Prostate gland (tissue), 2 donors: ENCODE measurements around the gene RNF19B. TPM values are rescaled to one million over a fixed set of nuclear protein-coding genes. Genes with fewer than 3 reads are reported as not detected.

Experiments
- DNase-seq: peaks from one replicate; pipeline ENCODE4 v3.0.0-alpha.2; 2019; ENCODE audit warnings: low spot score
- H3K27ac ChIP-seq, 2 donors: fragments of 200-600 bp; sonication (generic); 2 replicates each; pipeline ENCODE4 v1.5.1; 2017 to 2019
- H3K27me3 ChIP-seq: fragments of 200-600 bp; sonication (generic); replicated peaks from 2 replicates; pipeline ENCODE4 v1.5.1; 2019; ENCODE audit not compliant: insufficient read depth
- H3K36me3 ChIP-seq, 2 donors: fragments of 200-600 bp; sonication (generic); 1 replicate in 1 of 2; 2 replicates in 1 of 2; pipeline versions ENCODE4 v1.5.1 to v1.8.1; 2017 to 2019
- H3K4me1 ChIP-seq: fragments of 200-600 bp; sonication (generic); replicated peaks from 2 replicates; pipeline ENCODE4 v1.5.1; 2019
- H3K4me3 ChIP-seq, 2 donors: fragments of 200-600 bp; sonication (generic); 2 replicates each; pipeline ENCODE4 v1.5.1; 2017 to 2019
- H3K9me3 ChIP-seq: fragments of 200-600 bp; sonication (generic); 2 replicates; pipeline ENCODE4 v1.5.1; 2017
- POLR2A ChIP-seq: fragments of 450-650 bp; IDR thresholded peaks from one replicate; pipeline ENCODE4 v1.6.1; 2016; ENCODE audit warnings: antibody characterized with exemption, mild to moderate bottlenecking
- POLR2AphosphoS5 ChIP-seq: sonication (generic); formaldehyde crosslinking; IDR thresholded peaks from one replicate; pipeline ENCODE4 v1.6.1; 2017; ENCODE audit warnings: antibody characterized with exemption
- WGBS: methylation state at CpG from one replicate; pipeline ENCODE4 v1.1.5; 2018; 5-methylcytosine and 5-hydroxymethylcytosine counted together
- intact Hi-C: fragments of 100-400 bp; cut with DNase I; formaldehyde crosslinking; loops from one replicate; pipeline ENCODE4 v1.14.2; 2022
- total RNA-seq, 2 donors: library from RNA; depleted of rRNA; stranded (reverse); fragments of >200 nt; gene quantifications; one replicate each; pipeline ENCODE4 v1.1.0, GENCODE V29; 2016
- TF ChIP-seq, protein P1 (sequence below), 4 experiments: fragments of 200-600 bp in 2 of 4; fragments of 450-650 bp in 2 of 4; sonication (generic) in 2 of 4; IDR thresholded peaks; 1 replicate in 3 of 4; 2 replicates in 1 of 4; pipeline ENCODE4 v1.5.1; 2016 to 2019; ENCODE audit warnings: antibody characterized with exemption in 4 of 4, mild to moderate bottlenecking in 2 of 4, moderate library complexity in 2 of 4

RNF19B gene
- total RNA-seq, 2 donors from 2014 or later = 16.7 to 77.8 TPM

DNA sequence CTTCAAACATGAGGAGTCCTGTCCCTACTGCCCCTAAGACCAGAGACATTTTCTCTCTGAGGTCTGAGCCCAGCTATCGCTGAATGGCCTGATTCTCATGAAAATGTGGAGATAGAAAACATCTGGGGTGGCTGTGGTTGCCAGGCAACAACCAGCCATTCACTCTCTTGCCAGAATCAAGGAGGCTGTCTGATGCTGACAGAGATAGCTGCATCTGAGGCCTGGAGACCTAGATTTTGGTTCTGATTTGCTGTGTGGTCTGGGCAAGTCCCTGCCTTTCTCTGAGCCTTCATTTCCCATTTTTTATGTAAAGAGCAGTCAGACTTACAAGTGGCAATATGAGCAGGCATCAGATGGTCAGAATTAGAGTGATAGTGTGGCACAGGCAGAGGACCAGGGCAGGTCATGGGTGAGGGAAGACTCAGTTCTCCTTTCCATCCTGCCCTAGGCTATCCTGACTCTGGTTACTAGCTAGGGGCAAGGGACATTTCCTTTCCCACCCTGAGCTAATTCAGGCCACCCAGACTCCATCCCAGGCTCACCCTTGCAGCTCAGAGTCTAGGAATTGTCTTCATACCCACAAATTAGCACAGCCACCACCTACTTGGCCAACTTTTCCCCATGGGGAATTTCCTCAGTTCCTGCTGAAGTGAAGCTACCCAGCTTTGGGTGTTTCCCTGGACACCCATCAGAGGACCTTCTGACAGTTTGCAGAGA, 20.0 kb upstream of the RNF19B start:
- 67% methylated on average over 1 of the region's 1 CpG for WGBS
- TF ChIP-seq POLR2AphosphoS5 (no peak), POLR2A (no peak)
- TF ChIP-seq, protein P1, sequence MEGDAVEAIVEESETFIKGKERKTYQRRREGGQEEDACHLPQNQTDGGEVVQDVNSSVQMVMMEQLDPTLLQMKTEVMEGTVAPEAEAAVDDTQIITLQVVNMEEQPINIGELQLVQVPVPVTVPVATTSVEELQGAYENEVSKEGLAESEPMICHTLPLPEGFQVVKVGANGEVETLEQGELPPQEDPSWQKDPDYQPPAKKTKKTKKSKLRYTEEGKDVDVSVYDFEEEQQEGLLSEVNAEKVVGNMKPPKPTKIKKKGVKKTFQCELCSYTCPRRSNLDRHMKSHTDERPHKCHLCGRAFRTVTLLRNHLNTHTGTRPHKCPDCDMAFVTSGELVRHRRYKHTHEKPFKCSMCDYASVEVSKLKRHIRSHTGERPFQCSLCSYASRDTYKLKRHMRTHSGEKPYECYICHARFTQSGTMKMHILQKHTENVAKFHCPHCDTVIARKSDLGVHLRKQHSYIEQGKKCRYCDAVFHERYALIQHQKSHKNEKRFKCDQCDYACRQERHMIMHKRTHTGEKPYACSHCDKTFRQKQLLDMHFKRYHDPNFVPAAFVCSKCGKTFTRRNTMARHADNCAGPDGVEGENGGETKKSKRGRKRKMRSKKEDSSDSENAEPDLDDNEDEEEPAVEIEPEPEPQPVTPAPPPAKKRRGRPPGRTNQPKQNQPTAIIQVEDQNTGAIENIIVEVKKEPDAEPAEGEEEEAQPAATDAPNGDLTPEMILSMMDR (IDR thresholded peaks at IDR 0.05) = no peak
- intact Hi-C loops = no loop called here
- Histone ChIP-seq H3K4me1 (peaks cover 4% of the 10 kb centered on the region), H3K4me3 (no peak overlapping the region), H3K27ac (no peak overlapping the region), H3K36me3 (no peaks in the 10 kb centered on the region), H3K27me3 (no peaks in the 10 kb centered on the region), H3K9me3 (no peaks in the 10 kb centered on the region)
- no peak for DNase-seq

DNA sequence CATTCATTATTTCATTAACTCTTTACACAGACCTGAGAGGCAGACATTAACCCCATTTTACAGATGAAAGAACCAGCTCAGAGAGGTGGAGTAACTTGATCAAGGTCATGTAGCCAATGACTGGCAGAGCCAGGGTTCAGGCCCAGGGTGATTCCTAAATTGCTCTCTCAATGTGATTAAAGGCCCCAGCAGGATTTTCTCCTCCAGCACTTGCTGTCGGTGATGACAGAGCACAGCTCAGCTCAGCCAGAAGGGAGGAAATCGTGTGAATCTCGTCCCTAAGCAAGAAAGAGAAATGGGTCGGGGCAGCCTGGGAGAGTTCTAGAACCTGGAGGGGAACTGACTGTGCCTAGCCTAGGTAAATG, 19.5 kb upstream of the RNF19B start:
- H3K4me1 ChIP-seq = peaks cover 4% of the 10 kb centered on the region
- H3K4me3 ChIP-seq = no peak overlapping the region
- WGBS = 56% methylated on average over 4 of the region's 4 CpGs
- H3K27ac ChIP-seq = no peak overlapping the region
- intact Hi-C loops = no loop called here
- DNase-seq = no peak
- H3K27me3 ChIP-seq = no peaks in the 10 kb centered on the region
- H3K9me3 ChIP-seq = no peaks in the 10 kb centered on the region
- no peak for TF ChIP-seq POLR2AphosphoS5
- no peaks in the 10 kb centered on the region for H3K36me3 ChIP-seq

- no peak for TF ChIP-seq POLR2AphosphoS5
- no peak for TF ChIP-seq POLR2A
- TF ChIP-seq, protein P1 (IDR thresholded peaks at IDR 0.05) = no peak
- DNase-seq = no peak
- H3K36me3 ChIP-seq = no peaks in the 10 kb centered on the region
- intact Hi-C loops = no loop called here
- 95% methylated on average over 3 of the region's 3 CpGs for WGBS
- no peak overlapping the region for H3K4me3 ChIP-seq
- H3K27ac ChIP-seq = no peak overlapping the region
- H3K9me3 ChIP-seq = no peaks in the 10 kb centered on the region
- no peaks in the 10 kb centered on the region for H3K27me3 ChIP-seq
- H3K4me1 ChIP-seq = peaks cover 4% of the 10 kb centered on the region
These were observed 18.4 kb upstream of the RNF19B start for GRCh38 chr1:32983020-32983419.

DNA sequence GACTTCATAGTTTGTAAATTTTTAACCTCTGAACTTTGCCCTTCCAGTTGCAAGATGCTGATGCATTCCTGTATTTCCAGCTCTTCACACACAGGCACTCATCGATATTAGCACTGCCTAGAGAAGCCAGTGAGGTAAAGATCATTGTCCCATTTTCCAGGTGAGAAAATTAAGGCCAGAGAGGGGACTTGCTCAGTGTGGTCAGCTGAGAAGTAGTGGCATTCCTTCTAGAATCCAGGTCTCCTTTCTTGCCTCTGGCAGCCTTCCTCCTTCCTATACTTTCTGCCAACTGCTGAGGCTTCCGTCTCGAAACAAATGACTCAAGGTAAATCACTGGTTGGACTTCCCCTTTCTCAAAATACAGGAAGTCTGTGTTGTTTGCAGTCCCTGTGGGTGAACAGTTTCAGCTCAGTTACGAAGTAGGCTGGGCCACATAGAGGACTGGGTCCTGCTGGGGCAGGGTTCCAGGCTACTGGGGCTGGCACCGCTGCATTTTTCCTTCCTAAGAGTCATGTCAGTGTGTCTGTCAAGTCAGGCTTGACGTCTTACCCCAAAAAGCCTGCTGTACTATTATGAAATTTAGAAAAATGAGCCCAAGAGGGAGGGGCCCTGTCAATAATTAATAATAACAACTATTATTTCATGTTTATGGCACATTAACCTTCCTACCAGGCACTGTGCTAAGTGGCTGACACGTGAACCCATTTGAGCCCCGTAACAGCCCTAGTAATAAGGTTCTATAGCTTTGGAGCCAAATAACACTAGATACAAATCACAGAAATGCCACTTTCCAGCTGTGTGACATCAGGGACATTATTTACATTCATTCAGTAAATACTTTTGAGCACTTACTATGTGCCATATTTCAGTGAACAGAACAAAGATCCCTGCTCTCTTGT, 16.6 kb upstream of the RNF19B start:
- Histone ChIP-seq H3K27me3 (no peaks in the 10 kb centered on the region), H3K9me3 (no peaks in the 10 kb centered on the region), H3K27ac (peak overlapping the region; percentile 69 to 85), H3K36me3 (no peaks in the 10 kb centered on the region), H3K4me3 (no peak overlapping the region), H3K4me1 (peaks cover 4% of the 10 kb centered on the region)
- TF ChIP-seq POLR2AphosphoS5 = peak; percentile 98
- TF ChIP-seq POLR2A = peak; percentile 48
- TF ChIP-seq, protein P1 (IDR thresholded peaks at IDR 0.05) = no peak
- DNase-seq = peak; percentile 89
- WGBS = 27% methylated on average over 8 of the region's 8 CpGs
- intact Hi-C loops = no loop called here

DNA sequence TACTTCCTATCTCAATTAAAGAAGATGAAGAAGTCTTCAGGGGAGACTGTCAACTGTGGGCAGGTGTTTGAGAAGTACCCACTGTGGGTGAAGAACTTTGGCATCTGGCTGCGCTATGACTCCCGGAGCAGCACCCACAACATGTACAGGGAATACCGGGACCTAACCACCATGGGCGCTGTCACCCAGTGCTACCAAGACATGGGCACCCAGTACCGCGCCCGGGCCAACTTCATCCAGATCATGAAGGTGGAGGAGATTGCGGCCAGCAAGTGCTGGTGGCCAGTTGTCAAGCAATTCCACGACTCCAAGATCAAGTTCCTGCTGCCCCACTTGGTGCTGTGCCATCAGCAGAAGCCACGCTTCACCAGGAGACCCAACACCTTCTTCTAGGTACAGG, 15.5 kb upstream of the RNF19B start:
- H3K27me3 ChIP-seq = no peaks in the 10 kb centered on the region
- H3K4me1 ChIP-seq = peaks cover 4% of the 10 kb centered on the region
- no peaks in the 10 kb centered on the region for H3K36me3 ChIP-seq
- intact Hi-C loops = no loop called here
- TF ChIP-seq POLR2A = no peak
- TF ChIP-seq, protein P1 (IDR thresholded peaks at IDR 0.05) = no peak
- TF ChIP-seq POLR2AphosphoS5 = no peak
- DNase-seq = no peak
- no peak overlapping the region for H3K27ac ChIP-seq
- 90% methylated on average over 10 of the region's 10 CpGs for WGBS
- H3K4me3 ChIP-seq = no peak overlapping the region
- H3K9me3 ChIP-seq = no peaks in the 10 kb centered on the region
